Embryonic facial prominence (tissue), 1 donor: Measurements from ENCODE around the gene NKTR.
"Not testable (repeated sequence)": the region's sequence is repeated elsewhere in the genome, so short reads cannot be mapped to it uniquely, and the experiment has no call there.

Experiments used
- DNase-seq: peaks from one replicate; pipeline ENCODE4 v3.0.0-alpha.2; 2016; ENCODE audit errors: extremely low spot score

NKTR gene

DNA sequence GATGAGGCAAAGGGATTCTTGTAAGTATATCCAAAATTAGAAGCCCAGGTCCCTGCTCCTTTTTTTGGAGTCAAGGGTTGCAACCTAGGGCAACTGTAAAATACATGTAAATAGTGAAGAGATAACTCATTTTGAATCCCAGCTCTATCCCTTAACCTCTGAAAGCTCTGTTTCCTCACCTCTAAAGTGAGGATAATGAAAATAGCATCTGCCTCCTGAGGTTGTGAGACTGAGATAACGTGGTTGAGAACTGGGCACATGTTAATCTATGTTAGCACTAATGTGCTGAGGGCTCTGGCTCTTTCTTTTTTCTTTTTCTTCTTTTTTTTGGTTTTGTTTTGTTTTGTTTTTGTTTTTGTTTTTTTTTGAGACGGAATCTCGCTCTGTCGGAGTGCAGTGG, 4.8 kb upstream of the NKTR start:
- no peak for DNase-seq

DNA sequence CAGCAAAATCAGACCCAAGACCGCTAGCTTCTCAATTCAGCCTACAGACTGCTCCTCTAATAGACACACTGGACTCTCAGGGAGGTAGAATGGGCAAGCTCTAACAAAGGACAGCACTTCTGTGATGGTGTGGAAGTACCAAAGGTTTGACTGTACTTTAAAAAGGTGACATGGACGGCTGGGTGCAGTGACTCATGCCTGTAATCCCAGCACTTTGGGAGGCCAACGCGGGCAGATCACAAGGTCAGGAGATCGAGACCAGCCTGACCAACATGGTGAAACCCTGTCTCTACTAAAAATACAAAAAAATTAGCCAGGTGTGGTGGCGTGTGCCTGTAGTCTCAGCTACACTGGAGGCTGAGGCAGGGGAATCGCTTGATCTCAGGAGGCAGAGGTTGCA, 3.4 kb upstream of the NKTR start:
- DNase-seq, result not testable (repeated sequence)

DNA sequence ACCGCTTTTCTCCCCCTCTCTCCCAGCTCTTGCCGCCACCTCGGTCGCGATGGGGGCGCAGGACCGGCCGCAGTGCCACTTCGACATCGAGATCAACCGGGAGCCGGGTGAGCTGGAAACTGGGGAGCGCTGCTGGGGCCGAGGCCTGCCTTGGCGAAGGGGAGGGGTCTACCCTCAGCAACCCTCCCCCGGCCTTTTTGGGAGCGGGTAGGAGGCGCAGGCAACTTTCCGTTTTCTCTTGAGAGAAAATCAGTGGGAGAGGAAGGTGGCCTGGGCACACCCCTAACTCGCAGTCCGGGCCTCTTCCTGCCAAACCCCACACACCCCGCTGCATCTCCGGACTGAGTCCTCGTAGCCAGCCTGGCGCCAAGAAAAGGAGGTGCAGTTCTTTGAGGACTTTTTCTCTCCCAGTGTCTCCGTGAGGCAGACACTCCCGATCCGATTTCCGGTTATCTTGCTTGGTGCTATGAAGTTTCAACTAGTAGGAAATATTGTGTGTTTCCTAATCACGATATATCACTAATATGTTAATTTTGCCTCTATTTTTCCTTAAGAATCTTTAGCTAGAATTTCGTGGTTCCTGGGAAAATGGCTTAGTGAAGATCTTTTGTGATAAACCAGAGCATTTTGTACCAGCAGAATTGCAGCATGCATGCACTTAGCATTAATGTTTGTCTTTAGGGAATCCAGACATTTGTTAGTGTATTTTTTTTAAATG, 631 bp downstream of the NKTR start:
- peak; percentile 19 for DNase-seq

DNA sequence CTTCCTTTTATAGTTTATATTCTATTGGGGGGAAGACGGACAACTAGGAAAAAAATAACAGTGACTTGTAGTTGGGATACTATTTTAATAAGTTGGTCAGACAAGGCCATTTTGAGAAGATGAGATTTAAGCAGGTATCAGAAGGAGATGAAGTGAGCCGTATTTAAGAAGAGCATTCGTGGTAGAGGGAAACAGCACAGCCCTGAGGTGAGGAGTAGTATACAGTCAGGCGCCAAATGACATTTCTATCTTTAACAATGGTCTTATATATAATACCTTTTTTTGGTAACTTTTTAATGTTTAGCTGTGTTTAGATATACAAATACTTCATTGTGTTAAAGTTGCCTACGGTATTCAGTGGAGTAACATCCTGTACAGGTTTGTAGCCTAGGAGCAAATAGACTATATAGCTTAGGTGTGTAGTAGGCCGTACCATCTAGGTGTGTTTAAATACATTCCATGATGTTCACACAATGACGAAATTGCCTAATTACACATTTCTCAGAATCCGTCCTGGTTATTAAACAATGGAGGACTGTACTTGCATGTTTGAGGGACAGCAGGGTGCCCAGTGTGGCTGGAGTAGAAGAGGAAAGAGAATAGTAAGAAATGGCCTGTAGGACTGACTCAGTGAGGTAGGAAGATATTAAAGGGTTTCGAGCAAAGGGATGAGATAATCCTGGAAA, 1.6 kb downstream of the NKTR start:
- no peak for DNase-seq

DNA sequence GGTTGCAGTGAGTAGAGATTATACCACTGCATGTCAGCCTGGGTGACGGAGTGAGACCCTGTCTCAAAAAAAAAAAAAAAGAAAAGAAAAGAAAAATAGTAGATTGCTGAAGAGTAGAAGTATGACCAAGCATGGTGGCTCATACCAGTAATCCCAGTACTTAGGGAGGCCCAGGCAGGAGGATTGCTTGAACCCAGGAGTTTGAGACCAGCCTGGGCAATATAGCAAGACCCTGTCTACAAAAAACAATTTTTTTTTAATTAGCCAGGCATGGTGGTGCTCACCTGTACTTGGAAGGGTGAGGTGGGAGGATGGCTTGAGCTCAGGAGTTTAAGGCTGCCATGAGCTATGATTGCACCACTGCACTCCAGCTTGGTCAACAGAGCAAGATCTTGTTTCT, 2.5 kb downstream of the NKTR start:
- no peak for DNase-seq

DNA sequence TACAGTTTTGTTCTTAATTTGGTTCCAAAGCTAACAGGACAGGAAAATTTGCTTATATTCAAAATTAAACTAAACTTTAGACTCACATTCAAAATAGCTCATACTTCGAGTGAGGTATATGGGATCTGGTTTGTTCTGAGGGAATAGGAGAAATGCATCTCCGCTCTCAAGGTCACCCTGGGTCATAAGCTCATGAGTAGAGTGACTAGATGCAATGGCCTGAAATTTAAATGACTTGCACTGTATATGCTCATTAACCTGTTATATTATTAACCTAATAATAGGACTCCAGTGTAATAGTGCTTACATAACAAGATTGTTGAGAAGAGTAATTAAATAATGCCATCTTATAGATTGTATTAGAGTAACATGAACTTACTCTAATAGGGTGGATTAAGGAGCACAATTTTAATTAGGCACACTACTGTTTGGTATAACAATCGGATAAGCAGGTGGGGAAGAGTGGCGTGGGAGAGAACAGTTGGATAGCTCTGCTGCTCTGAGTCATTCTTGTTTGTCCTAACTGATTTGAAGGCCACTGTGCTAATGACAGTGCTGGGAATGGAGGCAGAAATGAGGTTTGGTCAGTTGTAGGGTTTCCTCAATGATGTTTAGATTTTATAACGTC, 5.2 kb downstream of the NKTR start:
- no peak for DNase-seq

DNA sequence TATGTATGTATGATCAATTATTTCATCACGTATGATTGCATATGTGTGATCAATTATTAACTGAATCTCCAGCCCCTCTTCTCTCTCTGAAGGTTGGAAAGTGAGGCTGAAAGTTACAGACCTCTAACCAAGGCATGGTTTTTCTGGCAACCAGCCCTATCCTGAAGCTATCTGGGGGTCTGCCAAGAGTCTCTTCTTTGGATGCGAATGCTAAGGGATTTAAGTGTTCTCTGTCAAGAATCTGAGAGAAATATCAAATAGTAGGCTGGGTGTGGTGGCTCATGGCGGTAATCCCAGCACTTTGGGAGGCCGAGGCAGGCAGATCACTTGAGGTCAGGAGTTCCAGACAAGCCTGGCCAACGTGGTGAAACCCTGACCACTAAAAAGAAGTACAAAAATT, 8.1 kb downstream of the NKTR start:
- no peak for DNase-seq

DNA sequence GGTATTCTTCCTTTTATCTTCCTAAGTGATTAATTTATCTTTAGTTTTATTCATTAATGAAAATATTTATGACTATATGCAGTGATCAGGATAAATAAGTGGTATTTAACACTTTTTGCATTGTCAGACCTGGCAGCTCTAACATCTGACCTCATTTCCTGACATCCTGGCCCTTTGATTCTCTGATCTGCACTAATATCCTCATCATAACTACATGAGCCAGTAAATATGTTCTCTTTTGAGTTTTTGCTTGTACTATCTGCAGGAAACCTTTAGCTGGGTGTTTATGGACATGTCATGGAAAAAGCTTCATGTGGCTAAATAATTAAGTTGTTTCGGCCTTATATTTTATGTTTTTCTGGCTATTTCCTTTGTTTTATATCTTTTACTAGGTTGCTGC, 10.5 kb downstream of the NKTR start:
- no peak for DNase-seq

DNA sequence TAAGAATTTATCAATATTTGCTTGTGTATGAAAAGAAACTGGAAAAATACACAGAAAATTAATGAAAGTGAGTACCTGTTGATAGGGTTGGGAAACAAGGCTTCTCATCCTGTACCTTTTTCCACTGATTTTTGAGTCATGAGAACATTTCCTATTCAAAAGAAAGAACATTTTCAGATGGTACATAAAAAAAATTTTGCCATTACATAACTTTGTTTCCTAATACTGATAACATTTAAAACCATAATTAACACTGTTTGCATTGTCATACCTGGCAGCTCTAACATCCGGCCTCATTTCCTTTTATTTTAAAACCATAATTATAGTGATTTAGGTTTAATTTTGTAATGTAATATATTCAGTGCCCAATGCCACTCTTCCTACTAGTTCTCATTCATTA, 11.7 kb downstream of the NKTR start:
- no peak for DNase-seq

DNA sequence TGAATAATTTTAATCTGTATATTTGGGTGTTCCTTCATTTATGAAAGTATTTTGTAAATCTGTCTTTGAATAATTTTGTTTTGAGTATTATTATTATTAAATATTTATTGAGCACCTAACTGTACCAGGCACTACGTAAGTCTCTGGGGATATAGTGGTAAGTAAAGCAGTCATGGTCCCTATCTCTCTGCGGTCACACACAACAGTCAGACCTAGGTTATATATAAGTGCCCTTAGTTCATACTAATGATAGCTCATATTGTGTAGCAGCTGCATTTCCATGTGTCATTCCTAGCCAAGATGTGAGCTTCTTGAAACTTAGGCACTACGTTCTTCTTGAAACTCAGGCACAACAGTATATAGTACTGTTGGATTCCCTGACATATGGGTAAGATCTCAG, 12.4 kb downstream of the NKTR start:
- no peak for DNase-seq

DNA sequence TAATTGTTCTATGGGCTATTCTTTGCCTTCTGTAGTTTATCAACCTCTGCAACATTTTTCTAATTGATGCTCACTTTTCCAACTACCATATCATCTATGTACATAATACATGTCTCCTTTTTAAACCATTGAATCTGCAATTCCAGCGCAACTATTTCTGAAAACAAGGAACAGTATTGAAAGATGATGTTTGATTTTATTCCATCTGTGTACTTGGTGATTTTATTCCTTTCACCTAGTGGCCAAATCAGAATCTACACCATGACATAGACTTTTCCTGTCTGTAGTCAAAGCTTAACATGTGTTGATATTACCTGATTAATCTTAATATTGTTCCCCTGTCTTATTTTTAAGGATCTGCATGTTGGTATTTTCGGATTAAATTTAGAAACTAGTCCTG, 13.0 kb downstream of the NKTR start:
- no peak for DNase-seq

DNA sequence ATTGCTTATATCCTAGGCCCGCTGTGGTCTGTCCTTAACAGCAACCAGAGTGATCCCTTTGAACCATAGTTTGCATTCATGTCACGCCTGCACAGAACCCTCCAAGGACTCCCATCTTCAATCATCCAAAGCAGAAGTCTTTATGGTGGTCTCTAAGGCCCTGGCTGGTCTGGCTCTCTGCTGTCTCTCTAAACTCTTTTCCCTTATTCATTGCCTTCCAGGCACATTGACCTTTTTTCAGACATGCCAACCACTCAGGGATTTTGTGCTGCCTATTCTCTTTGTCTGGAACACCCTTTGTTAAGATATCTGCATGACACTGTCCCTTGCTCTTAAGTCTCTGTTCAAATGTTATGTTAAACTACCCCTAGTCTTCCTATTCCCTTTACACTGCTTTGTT, 31.1 kb downstream of the NKTR start:
- no peak for DNase-seq

DNA sequence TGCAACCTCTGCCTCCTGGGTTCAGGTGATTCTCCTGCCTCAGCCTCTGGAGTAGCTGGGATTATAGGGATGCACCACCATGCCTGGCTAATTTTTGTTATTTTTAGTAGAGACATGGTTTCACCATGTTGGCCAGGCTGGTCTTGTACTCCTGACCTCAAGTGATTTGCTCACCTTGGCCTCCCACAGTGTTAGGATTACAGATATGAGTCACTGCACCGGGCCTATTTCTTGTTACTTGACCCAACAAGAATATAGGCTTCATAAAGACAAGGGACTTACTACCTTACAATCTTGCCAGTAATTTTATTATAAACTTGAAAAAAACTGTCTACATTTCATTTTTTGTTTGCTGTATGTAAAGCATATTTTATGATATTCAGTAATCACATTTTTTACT, 31.7 kb downstream of the NKTR start:
- DNase-seq, result no peak

DNA sequence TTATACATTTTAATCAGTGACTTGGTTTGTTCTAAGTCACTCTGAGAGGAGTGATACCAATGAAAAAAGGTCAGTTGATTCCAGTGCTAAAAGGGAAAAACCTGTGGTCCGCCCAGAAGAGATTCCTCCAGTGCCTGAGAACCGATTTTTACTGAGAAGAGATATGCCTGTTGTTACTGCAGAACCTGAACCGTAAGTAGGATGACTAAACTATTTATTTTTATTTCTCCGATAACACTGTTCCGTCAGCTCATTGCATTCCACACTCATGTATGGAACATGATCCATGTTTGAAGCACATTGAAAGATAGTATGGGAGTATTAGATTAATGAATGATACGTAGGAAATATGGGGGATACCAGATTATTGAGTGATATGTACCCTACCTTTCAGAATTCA, 33.1 kb downstream of the NKTR start:
- DNase-seq, result no peak

DNA sequence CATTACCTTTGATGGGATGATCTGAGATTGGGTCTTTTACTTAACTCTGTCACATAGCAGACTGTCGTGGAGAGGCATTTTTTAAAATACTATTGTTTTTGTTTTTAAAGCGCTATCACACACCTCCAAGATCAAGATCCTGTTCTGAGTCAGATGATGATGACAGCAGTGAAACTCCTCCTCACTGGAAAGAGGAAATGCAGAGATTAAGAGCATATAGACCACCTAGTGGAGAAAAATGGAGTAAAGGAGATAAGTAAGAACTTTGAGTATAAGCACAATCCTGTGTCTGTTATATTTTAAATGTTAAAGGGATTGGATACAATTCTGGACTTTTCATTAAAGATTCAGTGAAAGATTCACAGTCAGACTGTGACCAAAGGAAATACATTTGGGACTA, 34.6 kb downstream of the NKTR start:
- no peak for DNase-seq

DNA sequence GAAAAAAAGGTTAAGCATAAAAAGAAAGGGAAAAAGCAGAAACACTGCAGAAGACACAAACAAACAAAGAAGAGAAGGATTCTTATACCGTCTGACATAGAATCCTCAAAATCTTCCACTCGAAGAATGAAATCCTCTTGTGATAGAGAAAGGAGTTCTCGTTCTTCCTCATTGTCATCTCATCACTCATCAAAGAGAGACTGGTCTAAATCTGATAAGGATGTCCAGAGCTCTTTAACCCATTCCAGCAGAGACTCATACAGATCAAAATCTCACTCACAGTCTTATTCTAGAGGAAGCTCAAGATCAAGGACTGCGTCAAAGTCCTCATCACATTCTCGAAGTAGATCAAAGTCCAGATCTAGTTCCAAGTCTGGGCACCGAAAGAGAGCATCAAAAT, 36.5 kb downstream of the NKTR start:
- no peak for DNase-seq

DNA sequence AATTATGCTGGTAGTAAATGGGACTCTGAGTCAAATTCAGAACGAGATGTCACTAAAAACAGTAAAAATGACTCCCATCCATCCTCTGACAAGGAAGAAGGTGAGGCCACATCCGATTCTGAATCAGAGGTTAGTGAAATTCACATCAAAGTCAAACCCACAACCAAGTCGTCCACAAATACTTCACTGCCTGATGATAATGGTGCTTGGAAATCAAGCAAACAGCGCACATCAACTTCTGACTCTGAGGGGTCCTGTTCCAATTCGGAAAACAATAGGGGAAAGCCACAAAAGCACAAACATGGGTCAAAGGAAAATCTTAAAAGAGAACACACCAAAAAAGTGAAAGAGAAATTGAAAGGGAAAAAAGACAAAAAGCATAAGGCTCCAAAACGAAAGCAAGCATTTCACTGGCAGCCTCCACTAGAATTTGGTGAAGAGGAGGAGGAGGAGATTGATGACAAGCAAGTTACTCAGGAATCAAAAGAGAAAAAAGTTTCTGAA, 37.9 kb downstream of the NKTR start:
- no peak for DNase-seq

DNA sequence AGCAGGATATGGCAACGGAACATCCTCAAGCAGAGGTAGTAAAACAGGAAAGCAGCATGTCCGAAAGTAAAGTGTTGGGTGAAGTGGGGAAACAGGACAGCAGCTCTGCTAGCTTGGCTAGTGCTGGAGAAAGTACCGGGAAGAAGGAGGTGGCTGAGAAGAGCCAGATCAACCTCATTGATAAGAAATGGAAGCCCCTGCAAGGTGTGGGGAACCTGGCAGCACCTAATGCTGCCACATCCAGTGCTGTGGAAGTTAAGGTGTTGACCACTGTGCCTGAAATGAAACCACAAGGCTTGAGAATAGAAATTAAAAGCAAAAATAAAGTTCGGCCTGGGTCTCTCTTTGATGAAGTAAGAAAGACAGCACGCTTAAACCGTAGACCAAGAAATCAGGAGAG, 38.7 kb downstream of the NKTR start:
- no peak for DNase-seq

DNA sequence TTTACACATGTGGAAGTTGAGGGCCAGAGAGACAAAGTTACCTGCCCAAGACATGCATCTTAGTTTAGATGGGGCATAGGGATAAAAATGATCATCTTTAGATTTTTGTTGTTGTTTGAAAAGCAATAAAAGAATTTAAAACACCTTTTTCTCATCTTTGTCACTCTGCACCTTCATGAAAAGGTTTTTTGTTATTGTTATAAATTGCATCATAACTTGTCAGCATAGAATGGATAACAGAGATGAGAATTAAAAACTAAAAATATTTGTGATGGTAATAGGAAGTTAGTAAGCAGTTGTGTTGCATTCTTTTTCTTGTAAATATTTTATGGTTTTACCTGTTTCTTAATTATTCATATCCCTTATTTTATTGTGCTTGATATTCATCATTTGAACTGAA, 39.6 kb downstream of the NKTR start:
- DNase-seq, result no peak

DNA sequence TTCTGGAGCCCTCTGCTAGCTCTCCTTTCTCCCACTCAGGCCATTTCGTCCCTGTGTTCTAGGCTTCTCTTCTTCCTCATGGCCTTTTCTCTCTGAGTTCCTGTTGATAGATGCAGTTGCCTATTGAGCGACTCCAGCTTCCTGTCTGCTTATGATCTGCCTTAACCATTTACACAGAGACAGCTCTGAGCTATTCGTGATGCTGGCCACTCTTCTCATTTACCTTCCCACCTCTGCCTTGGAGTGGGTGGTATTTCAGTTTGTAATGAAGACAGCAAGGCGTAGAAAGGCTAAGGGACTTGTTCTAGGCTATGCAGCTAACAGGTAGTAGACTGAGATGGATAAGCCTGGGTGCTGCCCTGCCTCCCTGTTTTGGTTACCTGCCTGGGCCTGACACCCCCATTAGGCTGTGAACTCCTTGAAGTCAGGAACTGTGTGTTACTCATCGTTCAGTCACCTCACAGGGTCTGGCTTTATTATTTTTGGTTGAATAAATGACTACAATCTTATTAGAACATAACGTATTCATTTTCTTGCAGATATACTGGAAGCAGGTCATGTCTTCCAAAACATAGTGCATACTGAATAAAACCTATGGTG, 40.4 kb downstream of the NKTR start:
- DNase-seq, result no peak

DNA sequence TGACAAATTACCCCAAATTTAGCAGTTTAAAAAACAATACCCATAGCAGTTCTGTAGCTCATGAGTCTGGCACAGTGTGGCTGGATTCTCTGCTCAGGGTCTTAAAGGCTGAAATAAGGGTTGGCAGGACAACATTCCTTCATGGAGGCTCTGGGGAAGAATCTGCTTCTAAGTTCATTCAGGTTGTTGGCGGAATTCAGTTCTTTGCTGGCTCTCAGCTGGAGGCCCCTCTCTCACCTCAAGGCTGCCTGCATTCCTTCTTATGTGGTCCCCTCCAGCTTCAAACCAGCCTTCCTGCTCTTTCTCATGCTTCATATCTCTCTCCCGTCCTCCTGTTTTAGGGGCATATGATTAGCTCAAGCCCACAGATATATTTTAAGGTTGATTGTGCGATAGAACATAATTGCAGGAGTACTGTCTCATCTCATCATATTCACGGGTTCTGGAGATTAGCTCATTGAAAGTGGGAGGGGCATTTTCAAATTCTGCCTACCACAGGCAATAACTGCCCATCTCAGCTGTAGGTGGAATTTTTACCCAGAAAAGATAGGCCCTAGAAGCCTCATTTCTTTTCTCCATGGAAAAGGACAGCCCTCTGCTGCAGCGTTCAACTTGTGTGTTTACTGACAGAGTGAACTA, 47.5 kb downstream of the NKTR start:
- no peak for DNase-seq

DNA sequence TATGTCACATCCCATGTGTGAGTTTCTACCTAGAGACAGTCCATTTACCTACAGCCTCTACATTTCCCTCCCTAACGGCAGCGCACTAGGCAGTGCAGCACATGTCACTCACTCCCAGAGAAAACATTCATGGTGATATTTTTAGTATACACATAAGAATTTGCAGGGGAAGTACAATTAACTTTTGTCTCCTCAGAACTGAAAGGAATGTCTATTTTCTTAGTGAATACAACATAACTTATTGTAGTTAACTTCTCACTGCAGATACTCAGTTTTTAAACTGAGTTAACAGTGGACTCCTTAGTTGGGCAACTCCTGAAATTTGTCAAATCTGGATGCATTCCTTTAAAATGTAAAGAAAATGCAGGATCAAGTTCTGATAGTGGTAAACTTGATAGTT, 48.5 kb downstream of the NKTR start:
- DNase-seq, result no peak
